Glomerular visceral epithelial cell (primary cell): ENCODE results near the gene SH3PXD2B.

Experiments
- DNase-seq: peaks from one replicate; pipeline ENCODE4 v3.0.0-alpha.2; 2016; ENCODE audit errors: extremely low spot score

SH3PXD2B gene

DNA sequence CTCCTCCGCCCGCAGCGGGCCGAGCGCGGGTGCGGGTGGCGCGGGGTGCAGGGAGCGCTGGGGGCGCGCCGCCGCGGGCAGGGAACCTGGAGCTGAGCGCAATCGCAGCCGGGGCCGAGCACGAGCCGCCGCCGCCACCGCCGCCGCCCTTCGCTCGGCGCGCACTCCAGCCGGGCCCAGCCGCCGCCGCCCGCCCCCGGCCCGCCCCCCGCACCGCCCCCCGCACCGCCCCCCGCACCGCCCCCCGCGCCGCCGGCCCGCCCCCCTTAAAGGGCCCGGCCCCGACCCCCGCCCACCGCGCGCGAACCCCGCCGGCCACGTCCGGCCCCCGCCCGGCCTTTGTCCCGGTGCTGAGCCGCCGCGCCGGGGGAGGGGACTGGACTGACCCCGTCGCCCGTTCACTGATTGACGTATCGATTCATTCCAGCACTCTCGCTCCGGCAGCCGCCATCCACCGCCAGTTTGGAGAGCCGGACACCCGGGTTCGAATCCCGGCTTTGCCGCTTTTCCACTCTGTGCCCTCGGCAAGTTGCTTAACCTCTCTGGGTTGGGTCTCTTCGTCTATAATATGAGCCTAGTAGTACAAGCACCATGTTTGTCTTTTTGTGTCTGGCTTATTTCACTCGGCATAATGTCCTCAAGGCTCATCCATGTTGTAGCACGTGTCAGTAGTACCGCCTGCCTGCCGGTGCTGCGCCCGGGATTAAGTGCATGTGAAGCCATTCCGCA, at the start of gene SH3PXD2B:
Gene SH3PXD2B (minus strand): TSS at position 168 of the 729 bp plus-strand sequence. CDS start 173 bp downstream, outside the sequence.
- DNase-seq, result peak; percentile 67

DNA sequence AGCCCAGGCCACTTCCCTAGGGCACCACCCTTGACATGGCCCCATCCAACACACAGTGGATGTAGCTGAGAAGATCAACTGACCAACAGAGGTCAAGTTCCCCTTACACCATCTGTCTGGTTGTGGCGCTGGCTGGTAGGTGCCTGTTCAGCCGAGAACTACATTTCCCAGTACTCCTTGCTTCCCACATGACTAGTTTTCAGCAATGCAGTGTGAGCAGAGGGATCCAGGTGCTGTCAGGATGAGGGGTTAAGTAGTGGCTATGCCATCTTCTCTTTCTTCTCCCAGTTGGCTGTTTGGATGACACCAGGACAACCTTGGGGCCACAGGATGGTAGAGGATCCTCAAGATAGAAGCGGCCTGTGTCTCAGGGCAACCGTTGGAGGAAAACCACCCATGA, 48.6 kb upstream of the SH3PXD2B start:
- no peak for DNase-seq

DNA sequence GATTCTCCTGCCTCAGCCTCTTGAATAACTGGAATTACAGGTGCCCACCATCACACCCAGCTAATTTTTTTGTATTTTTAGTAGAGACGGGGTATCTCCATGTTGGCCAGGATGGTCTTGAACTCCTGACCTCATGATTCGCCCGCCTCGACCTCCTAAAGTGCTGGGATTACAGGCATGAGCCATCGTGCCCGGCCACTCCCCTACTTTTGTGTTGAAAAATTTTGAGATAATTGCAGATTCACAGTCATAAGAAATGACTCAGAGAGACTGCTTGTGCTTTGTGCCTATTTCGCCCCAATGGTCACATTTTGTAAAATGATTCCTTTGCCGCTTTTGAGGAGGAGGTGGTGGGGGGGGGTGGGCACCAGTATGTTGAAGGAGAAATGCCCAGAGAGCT, 48.1 kb upstream of the SH3PXD2B start:
- DNase-seq, result no peak

DNA sequence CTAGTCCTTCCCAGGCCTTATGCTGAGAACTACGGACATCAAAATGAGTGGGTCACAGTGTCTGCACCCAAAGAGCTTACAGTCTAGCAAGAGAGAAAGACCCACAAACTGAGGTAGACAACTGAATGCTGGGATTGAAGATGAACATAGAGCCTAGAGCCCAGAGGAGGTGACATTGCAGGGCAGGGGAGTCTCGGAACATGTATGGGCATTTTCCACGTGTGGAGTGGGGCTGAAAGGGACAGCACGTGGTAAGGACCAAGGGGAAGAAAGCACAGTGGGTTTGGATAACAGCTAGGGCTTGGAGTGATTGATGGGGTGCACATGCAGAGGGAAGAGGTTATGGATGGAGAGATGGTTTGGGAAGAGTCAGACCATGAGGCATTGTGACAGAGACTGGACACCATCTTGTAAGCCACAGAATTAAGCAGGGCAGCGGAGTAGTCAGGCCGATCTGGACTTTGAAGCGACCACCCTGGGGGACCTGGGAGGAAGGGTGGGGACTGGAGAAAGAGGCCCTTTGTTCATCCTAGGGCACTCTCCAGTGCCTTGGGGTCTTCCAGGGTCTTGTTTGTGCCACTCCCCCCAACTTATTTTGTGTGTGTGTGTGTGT, 47.5 kb upstream of the SH3PXD2B start:
- no peak for DNase-seq

DNA sequence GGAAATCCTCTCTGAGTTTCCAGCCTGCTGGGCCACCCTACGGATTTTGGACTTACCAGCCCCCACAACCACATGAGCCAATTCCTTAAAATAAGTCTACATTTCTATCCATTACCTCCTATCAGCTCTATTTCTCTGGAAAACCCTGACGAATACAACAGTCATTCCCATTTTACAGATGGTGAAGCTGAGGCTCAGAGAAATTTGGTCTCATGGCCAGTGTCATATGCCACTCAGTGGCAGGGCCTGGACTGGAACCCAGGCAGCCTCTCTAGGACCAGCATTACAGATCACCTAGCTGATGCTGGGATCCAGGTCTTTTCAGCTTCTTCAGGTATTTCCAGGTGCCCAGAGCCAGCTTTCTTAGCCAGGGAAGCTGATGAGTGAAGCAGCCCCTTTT, 45.0 kb upstream of the SH3PXD2B start:
- DNase-seq, result no peak

DNA sequence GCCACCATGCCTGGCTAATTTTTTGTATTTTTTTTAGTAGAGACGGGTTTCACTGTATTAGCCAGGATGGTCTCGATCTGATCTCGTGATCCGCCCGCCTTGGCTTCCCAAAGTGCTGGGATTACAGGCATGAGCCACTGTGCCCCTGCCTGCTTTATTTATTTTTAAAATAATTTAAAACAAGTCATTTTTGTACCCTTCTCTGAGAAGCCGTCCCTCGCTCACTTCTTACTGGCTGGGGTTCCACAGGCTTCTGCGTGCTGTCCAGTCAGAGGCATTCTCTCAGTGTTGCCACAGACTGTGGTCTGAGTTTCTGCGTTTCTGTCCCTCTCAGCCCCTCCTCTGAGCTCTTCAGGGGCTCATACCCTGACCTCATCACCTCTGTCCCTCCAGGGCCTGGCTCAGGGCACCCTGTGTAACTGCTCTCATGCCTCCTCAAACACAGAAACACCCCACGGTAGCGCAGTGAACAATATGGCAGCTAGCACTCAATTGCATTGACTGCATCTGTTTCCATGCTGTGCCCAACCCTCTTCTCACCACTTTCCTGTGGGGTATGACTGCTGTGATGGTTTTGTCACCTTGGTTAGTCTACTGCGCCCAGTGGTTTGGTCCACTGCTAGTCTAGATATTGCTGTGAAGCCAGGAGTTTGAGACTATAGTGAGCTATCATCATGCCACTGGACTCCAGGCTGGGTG, 44.3 kb upstream of the SH3PXD2B start:
- DNase-seq, result no peak

DNA sequence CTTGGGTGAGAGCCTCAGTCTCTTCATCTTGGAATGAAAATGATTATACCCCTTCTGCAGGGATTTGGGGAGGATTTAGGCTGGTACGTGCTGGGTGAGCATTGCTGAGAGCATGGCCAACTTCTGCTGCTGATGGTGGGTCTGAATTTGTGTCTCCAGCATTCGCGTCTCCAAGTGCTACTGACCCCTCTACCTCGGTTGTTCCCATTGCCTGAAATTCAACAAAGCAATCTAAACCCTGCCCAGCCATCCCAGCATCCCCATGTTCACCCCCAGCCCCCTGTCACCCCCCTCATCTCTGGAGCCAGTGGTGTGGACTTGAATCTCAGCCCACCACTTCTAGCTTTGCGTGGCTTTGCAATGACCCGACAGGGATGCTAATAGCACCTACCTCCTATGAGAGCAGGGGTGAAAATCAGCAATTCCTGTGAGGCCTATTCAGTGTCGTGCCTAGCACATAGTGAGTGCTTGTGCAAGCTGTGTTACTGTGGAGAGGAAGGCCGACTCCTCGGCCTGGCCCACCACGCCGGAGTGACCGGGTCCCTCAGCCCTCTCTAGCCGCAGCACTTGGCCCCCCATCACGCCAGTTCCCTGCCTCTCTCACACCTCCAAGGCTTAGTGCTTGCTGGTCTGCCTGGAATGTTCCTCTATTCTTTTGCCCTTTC, 43.4 kb upstream of the SH3PXD2B start:
- DNase-seq, result no peak

DNA sequence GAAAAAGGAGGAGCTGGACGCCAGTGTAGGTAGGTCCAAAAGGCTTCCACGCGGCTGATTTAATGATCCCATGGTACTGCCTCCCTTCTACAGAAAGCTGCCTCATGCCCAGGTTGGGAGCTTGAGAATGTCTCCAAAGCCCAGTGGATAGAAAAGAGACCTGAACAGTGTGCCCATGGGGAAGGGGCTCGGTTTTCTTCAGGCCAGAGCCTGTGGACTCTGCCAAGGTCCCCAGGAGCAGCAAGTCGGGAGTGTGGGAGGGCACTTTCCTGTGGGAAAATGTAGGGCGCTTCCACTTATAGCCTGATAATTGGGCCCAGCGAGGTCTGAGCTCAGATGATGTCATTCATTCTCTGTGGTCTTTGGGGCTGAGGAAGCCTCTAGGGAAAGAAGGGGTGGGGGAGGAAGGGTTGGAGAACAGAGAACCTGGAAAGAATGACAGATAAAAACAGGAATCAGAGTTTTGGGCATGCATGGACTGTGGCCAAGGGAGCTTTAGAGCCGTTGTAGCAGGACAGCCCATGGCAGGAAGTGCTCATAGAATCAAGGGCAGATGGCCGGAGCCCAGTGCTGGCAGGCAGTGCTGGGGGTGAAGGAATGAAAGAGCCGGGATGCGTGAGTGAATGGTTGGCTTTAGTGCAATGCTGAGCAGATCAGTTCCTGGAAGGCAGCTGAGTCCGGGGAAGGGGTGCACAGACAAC, 42.5 kb upstream of the SH3PXD2B start:
- DNase-seq, result peak; percentile 13

DNA sequence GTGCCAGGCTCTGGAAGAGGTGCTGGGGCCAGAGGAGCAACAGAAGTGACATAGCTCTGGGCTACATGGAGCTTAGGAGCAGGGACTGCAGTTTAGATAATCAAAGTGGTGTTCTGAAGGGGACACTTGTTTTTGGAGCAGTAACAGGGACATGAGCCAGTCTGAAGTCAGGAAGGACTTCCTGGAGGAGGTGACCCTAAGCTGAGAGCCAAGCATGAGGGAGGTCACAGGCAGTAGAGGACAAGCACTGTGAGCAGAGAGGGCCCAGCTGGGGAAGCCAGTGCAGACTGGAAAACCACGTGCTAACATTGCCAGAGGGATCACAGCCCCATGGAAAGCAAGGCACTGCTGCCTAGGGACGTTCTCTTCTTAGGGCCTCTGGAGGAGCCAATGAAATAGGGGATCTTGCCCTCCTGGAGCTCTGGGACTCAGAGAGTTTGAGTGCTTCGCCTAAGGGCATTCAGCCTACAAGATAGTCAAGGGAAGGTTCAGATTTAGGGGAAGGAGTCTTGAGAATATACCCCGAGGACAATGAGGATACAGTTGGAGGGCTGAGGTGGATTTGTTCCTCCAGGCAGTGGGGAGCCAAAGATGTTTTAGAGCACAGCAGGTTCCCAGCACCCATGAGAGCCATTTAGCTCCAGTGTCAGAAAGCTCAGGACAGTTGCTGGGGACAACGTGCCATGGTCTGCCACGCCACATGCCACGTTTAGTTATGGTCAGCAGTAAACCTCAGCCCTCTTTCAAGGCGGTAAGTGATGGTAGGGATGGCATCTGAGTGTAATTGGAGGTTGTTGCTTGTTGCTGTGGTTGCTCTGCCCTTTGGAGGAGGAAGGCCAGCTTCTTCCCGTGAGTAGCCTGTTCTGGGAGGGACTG, 40.5 kb upstream of the SH3PXD2B start:
- DNase-seq, result no peak

DNA sequence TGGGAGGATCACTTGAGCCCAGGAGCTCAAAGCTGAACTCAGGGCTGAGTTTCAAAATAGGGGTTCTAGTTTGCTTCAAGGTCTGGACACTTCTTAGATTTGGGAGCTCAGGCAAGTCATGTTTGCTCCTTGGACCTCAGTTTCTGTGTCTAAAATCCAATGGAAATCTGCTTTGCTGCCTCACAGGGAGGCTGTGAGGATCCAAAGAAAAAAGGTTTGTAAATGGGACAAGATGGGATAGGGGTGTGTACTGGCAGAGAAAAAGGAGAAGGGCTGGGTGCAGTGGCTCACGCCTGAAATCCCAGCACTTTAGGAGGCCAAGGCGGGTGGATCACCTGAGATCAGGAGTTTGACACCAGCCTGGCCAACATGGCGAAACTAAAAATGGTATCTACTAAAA, 39.6 kb upstream of the SH3PXD2B start:
- no peak for DNase-seq

DNA sequence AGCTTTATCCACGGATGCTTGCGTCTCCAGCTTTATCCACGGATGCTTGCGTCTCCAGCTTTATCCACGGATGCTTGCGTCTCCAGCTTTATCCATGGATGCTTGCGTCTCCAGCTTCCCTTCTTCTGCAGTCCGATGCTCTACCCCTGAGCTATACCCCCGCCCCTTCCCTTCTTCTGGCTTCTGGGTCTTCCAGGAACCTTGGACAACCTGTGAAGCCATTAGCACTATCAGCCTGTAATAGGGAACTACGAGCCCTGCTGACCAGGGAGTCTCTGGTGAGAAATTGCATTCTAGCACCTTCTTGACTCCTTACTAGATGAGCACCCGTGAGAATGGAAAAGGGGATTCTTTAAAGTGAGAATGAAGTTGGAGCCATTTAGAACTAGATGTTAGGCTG, 39.1 kb upstream of the SH3PXD2B start:
- no peak for DNase-seq

DNA sequence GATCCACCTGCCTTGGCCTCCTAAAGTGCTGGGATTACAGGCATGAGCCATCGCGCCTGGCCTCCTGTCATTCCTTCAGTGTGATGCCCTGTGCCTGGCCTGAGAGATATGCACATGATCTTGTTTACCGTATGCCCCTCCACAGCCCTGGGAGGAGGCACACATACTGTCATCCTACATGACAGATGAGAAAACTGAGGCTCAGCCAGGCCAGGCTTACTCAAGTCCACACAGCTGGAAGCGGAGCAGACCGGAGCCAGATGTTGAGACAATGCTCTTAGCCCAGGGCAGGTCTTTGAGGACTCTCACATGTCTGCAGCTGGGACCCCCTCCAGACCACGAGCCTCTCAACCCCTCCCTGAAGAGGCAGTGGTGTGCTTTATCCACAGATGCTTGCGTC, 38.7 kb upstream of the SH3PXD2B start:
- no peak for DNase-seq

DNA sequence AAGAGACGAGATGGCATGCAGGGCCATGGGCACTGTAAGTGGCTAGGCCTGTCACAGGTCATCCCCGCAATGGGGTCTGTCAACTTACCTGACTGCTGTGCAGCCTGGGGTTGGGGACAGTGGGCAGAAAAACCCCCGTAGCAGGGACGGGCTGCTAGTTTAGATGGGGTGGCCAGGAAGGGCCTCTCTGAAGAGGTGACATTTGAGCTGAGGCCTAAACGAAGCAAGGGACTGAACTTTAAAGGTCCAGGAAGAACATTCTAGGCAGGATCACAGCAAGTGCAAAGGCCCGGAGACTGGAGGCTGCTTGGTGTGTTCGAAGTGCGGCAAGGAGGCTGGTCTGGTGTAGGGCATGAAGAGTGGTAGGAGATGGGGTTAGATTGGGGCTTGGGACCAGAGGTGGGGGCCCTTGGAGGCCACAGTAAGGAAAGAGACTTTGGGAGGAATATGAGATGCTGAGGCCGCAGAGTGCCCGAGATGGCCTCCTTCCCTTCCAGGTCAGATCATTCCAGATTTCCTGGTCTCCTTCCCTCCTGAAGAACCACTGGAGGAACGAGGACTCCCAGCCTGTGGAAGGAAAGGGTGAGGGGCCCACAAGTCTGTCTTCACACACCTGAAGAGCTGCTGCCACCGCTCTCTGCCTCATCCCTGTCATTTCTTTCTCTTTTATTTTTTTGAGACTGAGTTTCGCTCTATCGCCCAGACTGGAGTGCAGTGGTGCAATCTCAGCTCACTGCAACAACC, 37.9 kb upstream of the SH3PXD2B start:
- no peak for DNase-seq

DNA sequence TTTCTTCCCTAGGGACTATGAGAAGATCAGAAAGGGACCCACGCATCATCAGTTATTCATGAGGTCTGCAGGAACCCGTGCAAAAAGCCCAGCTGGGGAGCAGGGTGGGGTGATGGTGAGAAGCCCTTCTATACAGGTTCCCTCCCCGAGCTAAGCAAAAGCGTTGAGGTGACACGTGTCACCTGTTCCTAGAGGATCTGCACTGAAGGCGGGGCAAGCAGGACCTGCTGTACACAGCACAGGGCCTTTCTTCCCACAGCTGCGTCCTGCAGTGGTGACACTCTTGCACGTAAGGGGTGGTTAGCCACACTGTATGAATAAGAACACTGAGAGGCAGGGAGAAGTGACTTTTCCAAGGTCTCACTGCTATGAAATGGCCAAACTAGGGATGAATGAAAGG, 37.2 kb upstream of the SH3PXD2B start:
- DNase-seq, result no peak

DNA sequence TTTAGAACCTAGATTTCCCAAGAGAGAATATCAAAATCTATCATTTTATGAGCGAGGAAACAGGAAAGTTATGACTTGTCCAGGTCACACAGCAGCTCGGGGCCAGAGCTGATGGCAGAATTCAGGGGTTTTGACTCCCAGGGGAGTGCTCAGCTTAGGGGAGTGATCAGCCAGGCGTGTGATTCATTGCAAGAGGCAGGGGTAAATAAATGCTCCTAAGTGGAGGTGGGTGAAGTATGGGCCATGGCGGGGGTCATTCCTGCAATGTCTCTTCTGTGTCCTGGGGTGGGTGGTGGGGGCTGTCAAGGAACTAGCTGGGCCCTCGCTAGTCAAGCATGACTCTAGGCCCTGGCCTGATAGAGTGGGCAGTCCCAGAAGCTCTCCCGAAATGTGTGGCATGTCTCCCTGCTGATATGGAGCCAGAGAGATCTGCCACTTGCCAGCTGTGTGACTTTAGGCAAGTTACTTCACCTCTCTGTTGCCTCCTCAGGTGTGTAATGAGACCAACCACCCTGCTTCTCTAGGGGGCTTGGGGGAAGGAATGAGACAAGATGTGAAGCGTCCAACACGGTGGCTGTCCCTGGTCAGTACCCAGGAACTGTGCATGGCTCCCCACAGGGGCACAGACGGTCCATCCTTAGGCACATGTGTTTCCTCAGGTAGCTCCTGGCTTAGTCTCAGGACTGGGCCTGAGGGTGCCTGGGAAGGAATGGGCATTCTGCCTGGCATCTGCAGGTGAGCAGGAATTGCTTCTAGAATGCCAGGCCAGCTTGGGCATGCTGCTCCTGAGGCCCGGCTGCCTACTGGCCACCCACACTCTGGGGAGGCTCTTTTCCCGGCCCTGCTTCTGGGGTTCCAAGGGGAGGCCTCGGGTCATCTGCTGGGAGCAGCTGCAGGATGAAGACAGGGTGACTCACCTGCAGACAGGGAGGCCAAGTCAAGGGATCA, 36.5 kb upstream of the SH3PXD2B start:
- no peak for DNase-seq

DNA sequence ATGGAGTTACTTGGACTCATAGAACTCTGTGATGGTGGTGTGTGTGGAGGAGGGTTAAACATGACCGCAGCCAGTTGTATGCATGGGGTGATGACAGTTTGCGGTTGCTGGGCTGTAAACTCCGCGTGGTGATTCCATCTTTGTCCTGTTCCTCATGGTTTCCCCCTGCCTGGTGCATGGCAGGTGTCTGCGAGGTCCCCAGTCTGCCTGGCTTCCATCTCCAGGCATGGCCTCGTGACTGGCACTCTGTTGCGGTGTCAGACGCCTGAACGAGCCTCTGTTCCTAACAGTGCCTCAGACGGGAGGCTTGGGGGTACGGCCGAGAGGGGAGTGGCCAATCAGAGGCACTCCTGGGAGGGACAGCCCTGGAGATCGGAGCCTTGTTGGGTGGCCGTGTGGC, 33.9 kb upstream of the SH3PXD2B start:
- no peak for DNase-seq

DNA sequence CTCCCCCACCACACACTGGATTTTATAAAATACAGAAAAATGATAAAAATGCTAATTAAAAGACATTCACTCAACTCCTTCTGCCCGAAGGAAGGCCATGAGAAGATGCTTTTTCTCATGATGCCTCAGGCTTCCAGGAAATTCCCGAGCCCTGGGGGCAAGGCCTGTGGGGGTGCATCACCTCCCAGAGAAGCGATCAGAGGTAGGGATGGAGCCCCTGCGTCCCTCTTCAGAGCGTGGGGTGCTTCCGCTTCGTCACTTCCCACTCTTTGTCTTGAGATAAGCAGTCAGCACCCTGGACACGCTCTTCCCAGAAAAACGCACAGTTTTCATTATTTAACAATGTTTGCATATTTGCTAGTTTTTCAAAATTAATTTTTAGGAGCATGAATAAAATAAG, 33.3 kb upstream of the SH3PXD2B start:
- DNase-seq, result no peak

DNA sequence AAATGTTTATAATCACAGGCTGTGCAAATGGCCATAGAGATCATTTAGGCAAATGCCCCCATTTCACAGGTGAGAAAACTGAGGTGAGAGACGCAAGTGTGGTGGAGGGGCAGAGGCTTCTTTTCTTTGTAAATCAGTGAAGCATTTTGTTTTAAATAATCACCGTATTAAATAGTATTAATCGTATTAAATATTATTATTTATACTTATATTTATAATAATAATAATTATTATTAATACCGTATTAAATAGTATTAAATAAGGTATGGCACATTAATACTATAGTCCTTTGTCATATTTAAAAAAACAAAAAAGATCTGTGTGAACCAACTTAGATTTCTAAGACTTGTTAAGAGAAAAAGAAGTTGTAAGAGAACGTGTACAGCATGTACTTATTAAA, 32.6 kb upstream of the SH3PXD2B start:
- DNase-seq, result no peak

DNA sequence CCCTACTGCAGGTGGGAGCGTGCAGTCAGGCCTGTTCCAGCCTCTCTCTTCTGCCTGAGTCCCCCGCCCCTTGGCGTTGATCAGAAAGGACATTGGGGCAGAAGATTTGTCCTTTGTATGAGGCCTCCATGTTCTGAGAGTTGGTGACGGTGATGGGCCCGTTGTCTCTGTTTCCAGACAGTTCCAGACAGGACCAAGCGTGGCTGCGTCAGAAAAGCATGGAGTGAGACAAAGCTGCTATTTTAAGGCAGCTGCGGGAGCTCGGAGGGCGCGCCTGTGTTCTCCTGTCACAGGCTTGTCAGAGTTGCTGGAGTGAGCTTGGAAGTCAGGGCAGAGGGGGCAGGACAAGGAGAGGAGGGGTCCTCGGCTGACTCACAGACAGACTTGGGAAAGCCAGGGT, 32.1 kb upstream of the SH3PXD2B start:
- no peak for DNase-seq
